Spleen (tissue), 11 donors: ENCODE data around the gene VSIG2. TPM values are rescaled to one million over a fixed set of nuclear protein-coding genes. Genes with fewer than 3 reads are reported as not detected.

ENCODE experiments used
- DNase-seq: peaks from one replicate; pipeline ENCODE4 v3.0.0-alpha.2; 2020
- H3K27ac ChIP-seq, 8 donors: fragments of 200-600 bp; sonication (generic) in 7 of 8; 1 replicate in 4 of 8; 2 replicates in 4 of 8; pipeline versions ENCODE4 v1.5.0 to v1.8.0; 2016 to 2021; ENCODE audit warnings: inconsistent platforms in 4 of 8, mild to moderate bottlenecking in 4 of 8, moderate library complexity in 1 of 8
- H3K27me3 ChIP-seq, 7 donors: fragments of 200-600 bp; sonication (generic) in 6 of 7; replicated peaks in 1 of 7; 1 replicate in 4 of 7; 2 replicates in 3 of 7; pipeline versions ENCODE4 v1.5.0 to v1.8.0; 2016 to 2021; ENCODE audit warnings: inconsistent platforms in 3 of 7, mild to moderate bottlenecking in 1 of 7
- H3K36me3 ChIP-seq, 6 donors: fragments of 200-600 bp; sonication (generic) in 5 of 6; 1 replicate in 4 of 6; 2 replicates in 2 of 6; pipeline versions ENCODE4 v1.5.0 to v1.8.0; 2016 to 2021; ENCODE audit warnings: inconsistent platforms in 2 of 6
- H3K4me1 ChIP-seq, 6 donors: fragments of 200-600 bp; sonication (generic) in 5 of 6; 1 replicate in 3 of 6; 2 replicates in 3 of 6; pipeline versions ENCODE4 v1.5.0 to v1.8.0; 2016 to 2021; ENCODE audit warnings: inconsistent platforms in 3 of 6
- H3K4me3 ChIP-seq, 8 donors: fragments of 200-600 bp; sonication (generic) in 7 of 8; 1 replicate in 4 of 8; 2 replicates in 4 of 8; pipeline versions ENCODE4 v1.5.0 to v1.8.0; 2016 to 2021; ENCODE audit warnings: inconsistent platforms in 4 of 8, mild to moderate bottlenecking in 4 of 8, moderate library complexity in 2 of 8
- H3K9me3 ChIP-seq, 8 donors: fragments of 200-600 bp; sonication (generic) in 7 of 8; 1 replicate in 4 of 8; 2 replicates in 4 of 8; pipeline versions ENCODE4 v1.5.0 to v1.8.0; 2016 to 2021; ENCODE audit warnings: inconsistent platforms in 4 of 8
- POLR2A ChIP-seq, 3 donors: fragments of 450-650 bp; IDR thresholded peaks; one replicate each; pipeline ENCODE4 v1.5.1; 2017; ENCODE audit warnings: antibody characterized with exemption in 3 of 3, mild to moderate bottlenecking in 1 of 3
- POLR2AphosphoS5 ChIP-seq, 3 donors: sonication (generic); formaldehyde crosslinking; IDR thresholded peaks; one replicate each; pipeline ENCODE4 v1.5.1; 2017; ENCODE audit warnings: antibody characterized with exemption in 3 of 3
- WGBS, 5 donors: extraction: QIAGEN DNeasy Blood & Tissue Kit in 3 of 5; methylation state at CpG; one replicate each; pipeline versions ENCODE4 v1.1.5 to v1.1.7; 2013 to 2018; 5-methylcytosine and 5-hydroxymethylcytosine counted together
- intact Hi-C: fragments of 100-400 bp; cut with DNase I; formaldehyde crosslinking; loops from one replicate; pipeline ENCODE4 v1.15.0; 2023; ENCODE audit warnings: low total_unique reads
- polyA plus RNA-seq, 3 donors: library from polyadenylated mRNA; stranded (reverse); fragments of 200-250 nt; gene quantifications; one replicate each; pipeline ENCODE4 v1.2.1, GENCODE V29; 2013
- total RNA-seq, 7 donors: library from RNA; depleted of rRNA in 3 of 7; stranded (reverse); fragments of >200 nt in 3 of 7; fragmentation: NEBNext Ultra II Directional in 4 of 7; extraction: Animal tissue kit (Norgen Biotek cat#: 25700) in 4 of 7; gene quantifications; one replicate each; pipeline versions ENCODE4 v1.1.0 to v1.2.1, GENCODE V29; 2016 to 2021
- TF ChIP-seq, protein P1 (sequence below), 11 experiments: fragments of 200-600 bp in 7 of 11; fragments of 450-650 bp in 4 of 11; sonication (generic) in 4 of 11; IDR thresholded peaks in 8 of 11; conservative IDR thresholded peaks in 3 of 11; 1 replicate in 7 of 11; 2 replicates in 4 of 11; pipeline versions ENCODE4 v1.4.0 to v1.8.0; 2016 to 2021; ENCODE audit warnings: antibody characterized with exemption in 11 of 11, inconsistent platforms in 4 of 11, mild to moderate bottlenecking in 1 of 11
- donor health status: healthy with polysubstance abuse.
- donor health status: DM: no; HTN: no; CAD: no; lungs with moderate emphysema.
- donor health status: DM: no; HTN: no; CAD: no.
- donor health status: Bipolar disorder and iron deficiency.
- donor health status: healthy.
- donor health status: DM: no; HTN: no; CAD: no.
- donor health status: DM: yes; HTN: yes; CAD: no.

Gene VSIG2
- total and polyA plus RNA-seq, 10 donors: 0.43 to 2.1 (median 1.2) TPM; not detected in 3

DNA sequence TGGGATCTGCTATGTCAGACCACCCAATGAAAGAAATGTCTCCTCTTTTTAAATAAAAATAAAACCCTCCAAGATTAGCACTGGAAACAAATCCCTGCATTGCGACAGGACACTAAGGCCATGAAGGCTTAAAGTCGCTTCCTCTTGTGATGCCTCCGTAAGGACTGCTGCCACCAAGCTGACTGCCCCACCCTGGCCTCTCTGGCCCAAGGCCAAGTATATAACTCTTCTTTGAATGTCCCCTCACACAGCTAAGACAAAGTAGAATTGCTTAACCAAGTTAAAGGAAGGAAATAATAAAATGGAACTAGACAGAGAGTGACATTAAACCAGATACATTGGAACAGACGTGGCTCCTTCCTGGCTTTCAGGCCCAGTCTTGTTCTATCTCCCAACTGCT is 19.8 kb downstream of the VSIG2 start:
- Histone ChIP-seq H3K27me3 (no peaks in the 10 kb centered on the region), H3K27ac (peak overlapping the region in 2 of 8 donors; percentile 31 to 56), H3K4me1 (peaks cover 0 to 29% (median 0%) of the 10 kb centered on the region in 6 donors), H3K36me3 (no peaks in the 10 kb centered on the region), H3K9me3 (no peaks in the 10 kb centered on the region), H3K4me3 (no peak overlapping the region)
- no peak for TF ChIP-seq POLR2AphosphoS5 (IDR thresholded peaks at IDR 0.05)
- TF ChIP-seq POLR2A (IDR thresholded peaks at IDR 0.05): no peak
- TF ChIP-seq, protein P1, sequence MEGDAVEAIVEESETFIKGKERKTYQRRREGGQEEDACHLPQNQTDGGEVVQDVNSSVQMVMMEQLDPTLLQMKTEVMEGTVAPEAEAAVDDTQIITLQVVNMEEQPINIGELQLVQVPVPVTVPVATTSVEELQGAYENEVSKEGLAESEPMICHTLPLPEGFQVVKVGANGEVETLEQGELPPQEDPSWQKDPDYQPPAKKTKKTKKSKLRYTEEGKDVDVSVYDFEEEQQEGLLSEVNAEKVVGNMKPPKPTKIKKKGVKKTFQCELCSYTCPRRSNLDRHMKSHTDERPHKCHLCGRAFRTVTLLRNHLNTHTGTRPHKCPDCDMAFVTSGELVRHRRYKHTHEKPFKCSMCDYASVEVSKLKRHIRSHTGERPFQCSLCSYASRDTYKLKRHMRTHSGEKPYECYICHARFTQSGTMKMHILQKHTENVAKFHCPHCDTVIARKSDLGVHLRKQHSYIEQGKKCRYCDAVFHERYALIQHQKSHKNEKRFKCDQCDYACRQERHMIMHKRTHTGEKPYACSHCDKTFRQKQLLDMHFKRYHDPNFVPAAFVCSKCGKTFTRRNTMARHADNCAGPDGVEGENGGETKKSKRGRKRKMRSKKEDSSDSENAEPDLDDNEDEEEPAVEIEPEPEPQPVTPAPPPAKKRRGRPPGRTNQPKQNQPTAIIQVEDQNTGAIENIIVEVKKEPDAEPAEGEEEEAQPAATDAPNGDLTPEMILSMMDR (IDR thresholded peaks at IDR 0.05 in 8 of 11, conservative IDR thresholded peaks at IDR 0.05 in 3 of 11): no peak
- 40 to 65% (median 56%) methylated on average over 4 of the region's 4 CpGs for WGBS, 5 donors
- intact Hi-C loops: no loop called here
- DNase-seq: no peak

DNA sequence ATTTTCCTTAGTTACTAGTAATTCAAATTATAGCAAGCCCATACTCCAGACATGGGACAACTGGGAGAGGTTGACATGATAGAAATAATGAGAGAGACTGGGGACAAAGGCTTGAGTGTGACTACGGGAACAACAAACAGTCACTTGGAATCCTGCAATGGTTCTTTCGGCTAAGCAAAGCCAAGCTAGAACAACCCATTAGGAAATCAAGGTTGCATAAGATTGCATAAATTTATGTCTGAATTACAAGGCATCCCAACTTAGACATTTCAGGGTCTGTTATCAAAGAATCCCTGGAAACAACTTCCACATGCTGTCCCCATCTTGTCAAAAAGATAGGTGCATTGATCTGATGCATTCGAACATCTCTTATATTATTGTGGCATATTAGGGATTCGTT is 22.5 kb downstream of the VSIG2 start:
- 67 to 88% (median 84%) methylated on average over 4 of the region's 4 CpGs for WGBS, 5 donors
- H3K27me3 ChIP-seq: peaks cover 0 to 4% (median 0%) of the 10 kb centered on the region in 7 donors
- no peaks in the 10 kb centered on the region for H3K36me3 ChIP-seq
- no peaks in the 10 kb centered on the region for H3K9me3 ChIP-seq
- H3K4me1 ChIP-seq: peaks cover 0 to 34% (median 15%) of the 10 kb centered on the region in 6 donors
- H3K4me3 ChIP-seq: no peak overlapping the region
- intact Hi-C loops: no loop called here
- DNase-seq: no peak
- H3K27ac ChIP-seq: no peak overlapping the region
- no peak for TF ChIP-seq POLR2A (IDR thresholded peaks at IDR 0.05)
- no peak for TF ChIP-seq POLR2AphosphoS5 (IDR thresholded peaks at IDR 0.05)
- TF ChIP-seq, protein P1 (IDR thresholded peaks at IDR 0.05 in 8 of 11, conservative IDR thresholded peaks at IDR 0.05 in 3 of 11): no peak

DNA sequence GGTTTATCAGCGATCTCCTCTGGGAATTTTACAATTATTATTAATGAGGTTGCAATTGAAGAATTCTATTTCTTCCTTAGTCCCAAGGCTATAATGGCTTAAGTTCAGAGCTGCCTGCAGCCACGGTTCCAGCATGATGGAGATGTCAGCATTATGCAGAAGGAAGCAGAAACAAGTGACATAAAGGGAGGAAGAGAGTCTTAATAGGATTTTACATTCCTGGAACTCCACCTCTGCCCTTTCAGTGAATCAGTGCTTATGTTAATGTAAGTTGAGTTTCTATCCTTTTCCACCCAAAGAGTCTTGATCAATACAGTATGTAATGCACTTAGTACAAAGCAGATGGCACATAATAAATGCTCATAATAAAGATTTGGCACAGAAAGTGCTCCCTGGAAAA is 23.9 kb downstream of the VSIG2 start:
- no peak overlapping the region for H3K4me3 ChIP-seq
- H3K27me3 ChIP-seq: peaks cover 0 to 4% (median 0%) of the 10 kb centered on the region in 7 donors
- intact Hi-C loops: no loop called here
- 67 to 83% (median 75%) methylated on average over 2 of the region's 2 CpGs for WGBS, 5 donors
- TF ChIP-seq POLR2AphosphoS5 (IDR thresholded peaks at IDR 0.05) (no peak), POLR2A (IDR thresholded peaks at IDR 0.05) (no peak)
- TF ChIP-seq, protein P1 (IDR thresholded peaks at IDR 0.05 in 8 of 11, conservative IDR thresholded peaks at IDR 0.05 in 3 of 11): no peak
- no peak for DNase-seq
- H3K4me1 ChIP-seq: peaks cover 0 to 41% (median 17%) of the 10 kb centered on the region in 6 donors
- no peaks in the 10 kb centered on the region for H3K9me3 ChIP-seq
- no peaks in the 10 kb centered on the region for H3K36me3 ChIP-seq
- no peak overlapping the region for H3K27ac ChIP-seq

DNA sequence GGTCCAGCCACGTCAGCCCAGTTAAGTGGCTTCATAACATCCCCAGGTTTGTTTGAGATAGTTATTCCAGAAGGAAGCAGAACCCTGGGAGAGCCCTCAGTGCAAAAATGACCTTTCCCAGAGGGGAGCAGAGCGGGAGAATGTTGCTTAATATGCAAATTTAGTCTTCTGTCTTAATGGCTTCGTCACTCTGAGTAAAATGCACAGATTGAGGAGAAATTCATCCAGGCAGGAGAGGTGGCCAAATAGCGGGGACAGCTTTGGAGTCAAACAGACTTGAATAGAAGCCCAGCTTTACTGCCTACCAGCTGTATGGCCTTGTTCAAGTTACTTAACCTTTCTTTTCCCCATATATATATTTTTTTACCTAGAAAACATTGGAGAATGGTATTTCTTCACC is 24.6 kb downstream of the VSIG2 start:
- intact Hi-C loops: no loop called here
- Histone ChIP-seq H3K36me3 (no peaks in the 10 kb centered on the region), H3K9me3 (no peaks in the 10 kb centered on the region), H3K27ac (no peak overlapping the region), H3K27me3 (peaks cover 0 to 4% (median 0%) of the 10 kb centered on the region in 7 donors), H3K4me1 (peaks cover 0 to 41% (median 17%) of the 10 kb centered on the region in 6 donors), H3K4me3 (no peak overlapping the region)
- WGBS, 5 donors: 65 to 84% (median 78%) methylated on average over 4 of the region's 4 CpGs
- no peak for DNase-seq
- TF ChIP-seq POLR2AphosphoS5 (IDR thresholded peaks at IDR 0.05): no peak
- no peak for TF ChIP-seq POLR2A (IDR thresholded peaks at IDR 0.05)
- TF ChIP-seq, protein P1 (IDR thresholded peaks at IDR 0.05 in 8 of 11, conservative IDR thresholded peaks at IDR 0.05 in 3 of 11): no peak
